Measurements from ENCODE around the gene VAPB. TPM values are rescaled to one million over a fixed set of nuclear protein-coding genes. Genes with fewer than 3 reads are reported as not detected.

The VAPB gene
- total and polyA plus RNA-seq, 10 of the 15 experiments (the other 5 are each of a cell fraction or from before 2014, with no cell fraction given): 3.2 to 28.6 (median 20.5) TPM

- TF ChIP-seq GABPA (IDR thresholded peaks at IDR 0.05; ENCODE audit: low read depth) (no peak), SRF (IDR thresholded peaks at IDR 0.05; ENCODE audit: low read depth in 2 of 2, low read length in 2 of 2) (no peak), STAT1 (conservative IDR thresholded peaks at IDR 0.05) (no peak), RFX5 (IDR thresholded peaks at IDR 0.05; ENCODE audit: low read depth, low read length) (no peak)
Observed at GRCh38 chr20:58375759-58376352, 13.2 kb upstream of the VAPB start (continued).

- RAD21 ChIA-PET (ENCODE audit: unreplicated experiment): no interaction called here
- Histone ChIP-seq H3K27ac (ENCODE audit: control insufficient read depth, insufficient read depth) (no peak overlapping the region), H3K27me3 (replicated peaks in 1 of 2; ENCODE audit: control insufficient read depth in 2 of 2, insufficient read depth in 2 of 2, low read length in 1 of 2) (no peaks in the 10 kb centered on the region), H3K4me1 (ENCODE audit: control insufficient read depth, insufficient read depth, low read length) (no peaks in the 10 kb centered on the region; the same call in 1 of the 2 replicates), H3K9ac (ENCODE audit: control insufficient read depth, insufficient read depth, low read length) (no peak overlapping the region), H3K4me2 (ENCODE audit: control insufficient read depth, insufficient read depth) (no peak overlapping the region), H3K9me3 (replicated peaks; ENCODE audit: control insufficient read depth, insufficient read depth, low read length) (peaks cover 9% of the 10 kb centered on the region), H4K20me1 (ENCODE audit: control insufficient read depth, insufficient read depth) (no peaks in the 10 kb centered on the region), H2AFZ (ENCODE audit: control insufficient read depth, low read depth, low read length) (no peak overlapping the region), H3K4me3 (no peak overlapping the region), H3K79me2 (ENCODE audit: control insufficient read depth, insufficient read depth, low read length) (no peaks in the 10 kb centered on the region), H3K36me3 (ENCODE audit: control insufficient read depth in 2 of 2, insufficient read depth in 2 of 2, low read length in 1 of 2) (no peaks in the 10 kb centered on the region)
- 0% methylated on average over 1 of the region's 1 CpG for WGBS (ENCODE audit: insufficient coverage, insufficient replicate concordance, low lambda C conversion rate, missing lambda C conversion rate)
- SMC1A ChIA-PET (ENCODE audit: uncharacterized antibody, unreplicated experiment): interaction anchor here (0.7 to 1.4 kb wide), 3 partner anchors 10 to 87 kb away, joined by 3 to 5 read pairs (median 3); no protein-coding TSS in a partner anchor
- POLR2A ChIA-PET: interaction anchor here (0.6 kb wide), 1 partner anchor 63 kb away, joined by 3 read pairs; no protein-coding TSS in a partner anchor
- no TSS peak for BruUV-seq (replicated peaks)
- no peak for ATAC-seq
- intact Hi-C loops (cut with micrococcal nuclease; ENCODE audit: unreplicated experiment): no loop called here
- no peak for FAIRE-seq
- no peak for DNase-seq (ENCODE audit: low read depth, low spot score)
- no peak for TF ChIP-seq NR2F1 (conservative IDR thresholded peaks at IDR 0.05)
- 0 out of 2 replicates have a peak, but pooled peaks have one; percentile 36 for TF ChIP-seq ZNF24 (IDR thresholded peaks at IDR 0.05)
- in situ Hi-C loops (cut with MboI): no loop called here
- CTCF ChIA-PET: no interaction called here
Observed at GRCh38 chr20:58377017-58377416, 12.0 kb upstream of the VAPB start.
